Hepatocyte (in vitro differentiated cells): Measurements from ENCODE around the gene MYCBPAP. TPM values are rescaled to one million over a fixed set of nuclear protein-coding genes. Genes with fewer than 3 reads are reported as not detected.

ENCODE experiments used
- DNase-seq: peaks from one replicate; pipeline ENCODE4 v3.0.0-alpha.2; 2016; ENCODE audit warnings: low spot score
- H2AFZ ChIP-seq: fragments of 200-600 bp; sonication (generic); 2 replicates; pipeline ENCODE4 v1.6.0; 2016; ENCODE audit warnings: antibody characterized with exemption, mild to moderate bottlenecking
- H3K27ac ChIP-seq: fragments of 200-600 bp; sonication (generic); 2 replicates; pipeline ENCODE4 v1.5.1; 2016; ENCODE audit warnings: mild to moderate bottlenecking
- H3K27me3 ChIP-seq: fragments of 200-600 bp; sonication (generic); 2 replicates; pipeline ENCODE4 v1.6.1; 2016
- H3K36me3 ChIP-seq: fragments of 200-600 bp; sonication (generic); replicated peaks from 2 replicates; pipeline ENCODE4 v1.5.1; 2016; ENCODE audit warnings: low read depth; ENCODE audit not compliant: insufficient read depth
- H3K4me1 ChIP-seq: fragments of 200-600 bp; sonication (generic); 2 replicates; pipeline ENCODE4 v1.5.1; 2016; ENCODE audit warnings: mild to moderate bottlenecking, moderate library complexity; ENCODE audit not compliant: insufficient read depth
- H3K4me2 ChIP-seq: fragments of 200-600 bp; sonication (generic); 2 replicates; pipeline ENCODE4 v1.6.0; 2016
- H3K4me3 ChIP-seq: fragments of 200-600 bp; sonication (generic); 2 replicates; pipeline ENCODE4 v1.5.1; 2016; ENCODE audit warnings: mild to moderate bottlenecking
- H3K79me2 ChIP-seq: fragments of 200-600 bp; sonication (generic); 2 replicates; pipeline ENCODE4 v1.6.0; 2017; ENCODE audit warnings: mild to moderate bottlenecking
- H3K9me2 ChIP-seq: fragments of 200-600 bp; sonication (generic); replicated peaks from 2 replicates; pipeline ENCODE4 v1.6.0; 2017; ENCODE audit warnings: mild to moderate bottlenecking; ENCODE audit not compliant: insufficient read depth
- H3K9me3 ChIP-seq: fragments of 200-600 bp; sonication (generic); 2 replicates; pipeline ENCODE4 v1.5.1; 2016; ENCODE audit warnings: low read depth, mild to moderate bottlenecking
- H4K20me1 ChIP-seq: fragments of 200-600 bp; sonication (generic); 2 replicates; pipeline ENCODE4 v1.6.0; 2016; ENCODE audit warnings: mild to moderate bottlenecking; ENCODE audit not compliant: insufficient read depth, poor library complexity, severe bottlenecking
- CTCF ChIP-seq: fragments of 200-600 bp; sonication (generic); IDR thresholded peaks from 2 replicates; pipeline ENCODE4 v1.5.1; 2016; ENCODE audit warnings: antibody characterized with exemption, mild to moderate bottlenecking; ENCODE audit not compliant: poor library complexity
- EZH2 ChIP-seq: fragments of 200-600 bp; sonication (generic); IDR thresholded peaks from 2 replicates; pipeline ENCODE4 v1.6.1; 2016; ENCODE audit warnings: antibody characterized with exemption, mild to moderate bottlenecking, borderline replicate concordance
- EZH2phosphoT487 ChIP-seq: fragments of 200-600 bp; sonication (generic); IDR thresholded peaks from one replicate; pipeline ENCODE4 v1.6.1; 2018; ENCODE audit warnings: antibody characterized with exemption, mild to moderate bottlenecking, low read depth, moderate library complexity; ENCODE audit not compliant: unreplicated experiment, severe bottlenecking
- WGBS: methylation state at CpG from one replicate; pipeline ENCODE4 v1.1.6; 2016; ENCODE audit warnings: low lambda C conversion rate; ENCODE audit errors: missing lambda C conversion rate; 5-methylcytosine and 5-hydroxymethylcytosine counted together
- polyA plus RNA-seq: library from polyadenylated mRNA; unstranded; fragments of >200 nt; fragmentation: Nextera tagmentation; extraction: Ambion mirVana; gene quantifications from 2 replicates; pipeline ENCODE4 v1.2.1, GENCODE V29; 2016
- total RNA-seq: library from RNA; depleted of rRNA; stranded (reverse); fragments of >200 nt; gene quantifications from 2 replicates; pipeline ENCODE4 v1.2.3, GENCODE V29; 2014

Gene MYCBPAP
- total and polyA plus RNA-seq, 2 experiments from 2014 or later: 0.43 to 0.70 TPM

DNA sequence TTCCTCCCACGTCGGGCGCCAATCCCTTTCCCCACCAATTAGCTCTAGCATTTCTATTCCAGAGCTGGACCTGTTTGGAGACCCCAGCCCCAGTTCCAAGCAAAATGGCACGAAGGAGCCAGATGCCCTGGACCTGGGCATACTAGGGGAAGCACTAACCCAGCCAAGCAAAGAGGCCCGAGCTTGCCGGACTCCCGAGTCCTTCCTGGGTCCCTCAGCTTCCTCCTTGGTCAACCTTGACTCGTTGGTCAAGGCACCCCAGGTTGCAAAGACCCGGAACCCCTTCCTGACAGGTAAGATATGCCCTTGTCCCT, 33.1 kb downstream of the MYCBPAP start:
- peaks cover 29% of the 10 kb centered on the region for H3K4me1 ChIP-seq
- H3K9me3 ChIP-seq: no peaks in the 10 kb centered on the region
- no peaks in the 10 kb centered on the region for H3K9me2 ChIP-seq
- peak overlapping the region; percentile 87 for H3K4me2 ChIP-seq
- 78% methylated on average over 9 of the region's 9 CpGs for WGBS
- TF ChIP-seq EZH2phosphoT487 (no peak), CTCF (no peak), EZH2 (no peak)
- H3K79me2 ChIP-seq: peaks cover 2% of the 10 kb centered on the region
- H3K36me3 ChIP-seq: no peaks in the 10 kb centered on the region
- DNase-seq: no peak
- H4K20me1 ChIP-seq: no peaks in the 10 kb centered on the region
- H3K27me3 ChIP-seq: no peaks in the 10 kb centered on the region
- H2AFZ ChIP-seq: peak overlapping the region; percentile 42
- peak overlapping the region; percentile 22 for H3K4me3 ChIP-seq
- H3K27ac ChIP-seq: peak overlapping the region; percentile 94

DNA sequence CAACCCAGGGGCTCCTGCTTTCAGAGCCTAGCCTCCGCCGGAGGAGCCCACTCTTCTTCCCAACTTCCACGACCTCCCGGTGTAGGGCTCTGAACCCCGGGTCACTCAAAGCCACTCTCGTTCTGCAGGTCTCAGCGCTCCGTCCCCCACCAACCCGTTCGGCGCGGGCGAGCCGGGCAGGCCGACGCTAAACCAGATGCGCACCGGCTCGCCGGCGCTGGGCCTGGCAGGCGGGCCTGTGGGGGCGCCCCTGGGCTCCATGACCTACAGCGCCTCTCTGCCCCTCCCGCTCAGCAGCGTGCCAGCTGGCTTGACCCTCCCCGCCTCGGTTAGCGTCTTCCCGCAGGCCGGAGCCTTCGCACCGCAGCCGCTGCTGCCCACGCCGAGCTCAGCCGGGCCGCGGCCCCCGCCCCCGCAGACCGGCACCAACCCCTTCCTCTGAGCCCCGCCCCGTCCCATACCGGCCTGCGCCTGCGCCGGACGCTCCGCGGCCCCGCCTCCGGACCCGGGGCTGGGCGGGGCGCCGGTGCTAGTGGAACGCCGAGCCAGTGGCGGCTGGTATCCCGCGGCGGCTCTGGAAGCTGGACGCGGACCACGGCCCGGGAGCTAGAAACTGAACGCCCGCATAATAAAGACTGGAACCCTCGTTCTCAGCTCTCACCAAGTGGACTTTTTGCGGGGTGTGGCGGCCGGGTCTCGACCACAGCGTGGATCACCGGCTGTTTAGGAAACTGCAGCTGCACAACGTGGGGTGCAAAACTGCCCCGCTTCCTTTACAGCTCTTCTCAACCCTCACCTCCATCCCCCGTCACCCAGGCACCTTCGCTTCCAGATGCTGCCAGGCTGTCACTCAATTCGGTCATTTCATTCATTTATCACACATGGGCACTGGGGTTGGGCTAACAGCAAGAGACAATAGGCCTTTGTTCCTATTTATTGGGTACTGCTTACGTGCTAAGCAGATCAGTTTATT, 33.8 kb downstream of the MYCBPAP start:
- peak; percentile 95 for DNase-seq
- Histone ChIP-seq H4K20me1 (no peaks in the 10 kb centered on the region), H3K4me1 (peaks cover 29% of the 10 kb centered on the region), H3K9me2 (no peaks in the 10 kb centered on the region), H3K9me3 (no peaks in the 10 kb centered on the region), H3K79me2 (peaks cover 2% of the 10 kb centered on the region), H3K4me2 (peak overlapping the region; percentile 87), H3K4me3 (peak overlapping the region; percentile 22), H3K27ac (peak overlapping the region; percentile 94), H3K36me3 (no peaks in the 10 kb centered on the region), H3K27me3 (no peaks in the 10 kb centered on the region), H2AFZ (peak overlapping the region; percentile 42)
- no peak for TF ChIP-seq EZH2phosphoT487
- TF ChIP-seq CTCF: peak; percentile 20
- 8% methylated on average over 62 of the region's 82 CpGs for WGBS

- Histone ChIP-seq H3K27ac (peak overlapping the region; percentile 94), H2AFZ (peak overlapping the region; percentile 8), H3K27me3 (no peaks in the 10 kb centered on the region), H3K4me2 (peak overlapping the region; percentile 87), H3K4me3 (peak overlapping the region; percentile 22), H3K36me3 (no peaks in the 10 kb centered on the region), H4K20me1 (no peaks in the 10 kb centered on the region), H3K79me2 (peaks cover 10% of the 10 kb centered on the region), H3K9me2 (no peaks in the 10 kb centered on the region), H3K4me1 (peaks cover 35% of the 10 kb centered on the region), H3K9me3 (no peaks in the 10 kb centered on the region)
- DNase-seq: peak; percentile 90
- WGBS: 60% methylated on average over 16 of the region's 16 CpGs
- TF ChIP-seq EZH2 (no peak), EZH2phosphoT487 (no peak), CTCF (no peak)
Observed at GRCh38 chr17:50542795-50543774, 34.8 kb downstream of the MYCBPAP start.
